H9 (cell line): ENCODE data around the gene UBL5. TPM values are rescaled to one million over a fixed set of nuclear protein-coding genes. Genes with fewer than 3 reads are reported as not detected.

ENCODE experiments used
- DNase-seq: peaks from one replicate; pipeline ENCODE4 v3.0.0-alpha.2; 2017
- H2AFZ ChIP-seq: one replicate; pipeline ENCODE4 v1.6.1; 2013; ENCODE audit warnings: mild to moderate bottlenecking, low read length, control low read depth, moderate library complexity
- H2AK5ac ChIP-seq: 2 replicates; pipeline ENCODE4 v1.6.1; 2013; ENCODE audit warnings: low read length, control low read depth, mixed read lengths; ENCODE audit not compliant: insufficient read length
- H2BK120ac ChIP-seq: one replicate; pipeline ENCODE4 v1.6.1; 2013; ENCODE audit warnings: low read depth, mild to moderate bottlenecking, low read length, control low read depth, inconsistent platforms; ENCODE audit not compliant: poor library complexity, severe bottlenecking
- H2BK12ac ChIP-seq: 2 replicates; pipeline ENCODE4 v1.6.1; 2013; ENCODE audit warnings: low read length, control low read depth, mixed read lengths, low read depth; ENCODE audit not compliant: insufficient read length
- H2BK15ac ChIP-seq: 2 replicates; pipeline ENCODE4 v1.6.1; 2013; ENCODE audit warnings: low read depth, low read length, control low read depth
- H2BK20ac ChIP-seq: one replicate; pipeline ENCODE4 v1.6.1; 2013; ENCODE audit warnings: low read depth, mild to moderate bottlenecking, low read length, control low read depth, inconsistent platforms; ENCODE audit not compliant: poor library complexity, severe bottlenecking
- H2BK5ac ChIP-seq: 2 replicates; pipeline ENCODE4 v1.6.1; 2013; ENCODE audit warnings: low read length, control low read depth, mixed read lengths; ENCODE audit not compliant: insufficient read length
- H3K14ac ChIP-seq: 2 replicates; pipeline ENCODE4 v1.6.1; 2013; ENCODE audit warnings: low read length, control low read depth; ENCODE audit not compliant: insufficient read depth
- H3K18ac ChIP-seq: 2 replicates; pipeline ENCODE4 v1.6.1; 2013; ENCODE audit warnings: low read depth, mild to moderate bottlenecking, mixed read lengths, low read length, control low read depth; ENCODE audit not compliant: insufficient read length
- H3K23ac ChIP-seq: 2 replicates; pipeline ENCODE4 v1.6.1; 2013; ENCODE audit warnings: low read length, control low read depth, mixed read lengths, low read depth; ENCODE audit not compliant: insufficient read length
- H3K23me2 ChIP-seq: 2 replicates; pipeline ENCODE4 v1.6.1; 2013; ENCODE audit warnings: low read depth, mild to moderate bottlenecking, mixed read lengths, low read length, control low read depth; ENCODE audit not compliant: insufficient read length, poor library complexity, severe bottlenecking
- H3K27ac ChIP-seq: 2 replicates; pipeline ENCODE4 v1.5.1; 2013; ENCODE audit warnings: low read length, control low read depth, mixed read lengths, low read depth; ENCODE audit not compliant: insufficient read length
- H3K27me3 ChIP-seq: 2 replicates; pipeline ENCODE4 v1.6.1; 2013; ENCODE audit warnings: low read length, control low read depth, inconsistent platforms; ENCODE audit not compliant: insufficient read depth
- H3K4ac ChIP-seq: 2 replicates; pipeline ENCODE4 v1.6.1; 2013; ENCODE audit warnings: low read depth, mild to moderate bottlenecking, control low read depth, inconsistent platforms, low read length, moderate library complexity
- H3K4me1 ChIP-seq: 2 replicates; pipeline ENCODE4 v1.6.1; 2013; ENCODE audit warnings: low read length, control low read depth, inconsistent platforms; ENCODE audit not compliant: insufficient read depth
- H3K4me2 ChIP-seq: 2 replicates; pipeline ENCODE4 v1.6.1; 2013; ENCODE audit warnings: low read length, control low read depth, mixed read lengths; ENCODE audit not compliant: insufficient read length, insufficient read depth
- H3K56ac ChIP-seq: 2 replicates; pipeline ENCODE4 v1.6.1; 2013; ENCODE audit warnings: low read depth, mild to moderate bottlenecking, mixed read lengths, low read length, control low read depth; ENCODE audit not compliant: insufficient read length
- H3K79me1 ChIP-seq: 2 replicates; pipeline ENCODE4 v1.6.1; 2013; ENCODE audit warnings: low read depth, mild to moderate bottlenecking, moderate library complexity, low read length, control low read depth, inconsistent platforms; ENCODE audit not compliant: insufficient read depth, poor library complexity, severe bottlenecking
- H3K79me2 ChIP-seq: 2 replicates; pipeline ENCODE4 v1.6.1; 2013; ENCODE audit warnings: low read length, control low read depth, inconsistent platforms; ENCODE audit not compliant: insufficient read depth
- H3K9ac ChIP-seq: 2 replicates; pipeline ENCODE4 v1.6.1; 2013; ENCODE audit warnings: low read length, control low read depth, mixed read lengths; ENCODE audit not compliant: insufficient read length; ENCODE audit errors: extremely low read depth
- H3K9me3 ChIP-seq: one replicate; pipeline ENCODE4 v1.6.1; 2013; ENCODE audit warnings: low read depth, low read length, inconsistent platforms; ENCODE audit not compliant: control insufficient read depth
- H3T11ph ChIP-seq: one replicate; pipeline ENCODE4 v1.6.1; 2013; ENCODE audit warnings: mild to moderate bottlenecking, low read length, control low read depth, inconsistent platforms
- H4K20me1 ChIP-seq: one replicate; pipeline ENCODE4 v1.6.1; 2013; ENCODE audit not compliant: control insufficient read depth, insufficient read length, insufficient read depth
- H4K5ac ChIP-seq: 2 replicates; pipeline ENCODE4 v1.6.1; 2013; ENCODE audit warnings: low read depth, mild to moderate bottlenecking, mixed read lengths, low read length, control low read depth; ENCODE audit not compliant: insufficient read length
- H4K8ac ChIP-seq: replicated peaks from 2 replicates; pipeline ENCODE4 v1.6.1; 2013; ENCODE audit warnings: low read length, control low read depth, mixed read lengths, low read depth; ENCODE audit not compliant: insufficient read length
- H4K91ac ChIP-seq: 2 replicates; pipeline ENCODE4 v1.6.1; 2013; ENCODE audit warnings: low read depth, mild to moderate bottlenecking, moderate library complexity, mixed read lengths, low read length, control low read depth; ENCODE audit not compliant: insufficient read length
- H3K27ac Mint-ChIP-seq, 3 experiments: 2 replicates in 2 of 3; 3 replicates in 1 of 3; pipeline ENCODE4 v1.8.0; 2020 to 2021; ENCODE audit warnings: mixed read lengths in 3 of 3, mild to moderate bottlenecking in 1 of 3, moderate library complexity in 1 of 3
- H3K27me3 Mint-ChIP-seq: 2 replicates; pipeline ENCODE4 v1.8.0; 2021; ENCODE audit warnings: low read depth, mild to moderate bottlenecking, moderate library complexity, mixed read lengths
- H3K36me3 Mint-ChIP-seq, 3 experiments: 2 replicates in 2 of 3; 3 replicates in 1 of 3; pipeline ENCODE4 v1.8.0; 2020 to 2021; ENCODE audit warnings: low read depth in 3 of 3, mixed read lengths in 3 of 3; ENCODE audit not compliant: insufficient read depth in 1 of 3
- H3K4me1 Mint-ChIP-seq, 2 experiments: 2 replicates each; pipeline ENCODE4 v1.8.0; 2020; ENCODE audit warnings: mixed read lengths in 2 of 2
- H3K4me3 Mint-ChIP-seq, 2 experiments: 2 replicates in 1 of 2; 3 replicates in 1 of 2; pipeline ENCODE4 v1.8.0; 2020 to 2021; ENCODE audit warnings: mild to moderate bottlenecking in 2 of 2, mixed read lengths in 2 of 2, moderate library complexity in 1 of 2
- H3K9me3 Mint-ChIP-seq, 2 experiments: 2 replicates in 1 of 2; 3 replicates in 1 of 2; pipeline ENCODE4 v1.8.0; 2020; ENCODE audit warnings: mild to moderate bottlenecking in 2 of 2, mixed read lengths in 2 of 2, moderate library complexity in 1 of 2
- WGBS: extraction: QIAGEN DNeasy Blood & Tissue Kit; methylation state at CpG from one replicate; pipeline ENCODE4 v1.1.7; 2013; ENCODE audit warnings: missing lambda C conversion rate, low lambda C conversion rate, mixed read lengths; ENCODE audit not compliant: insufficient read length; ENCODE audit errors: extremely low coverage; 5-methylcytosine and 5-hydroxymethylcytosine counted together
- total RNA-seq: library from RNA; stranded (reverse); gene quantifications from 2 replicates; pipeline ENCODE4 v1.2.1, GENCODE V29; 2021
- TF ChIP-seq, protein P1 (sequence below): fragments of 200-600 bp; sonication (generic); conservative IDR thresholded peaks from 3 replicates; pipeline ENCODE4 v1.8.0; 2021; ENCODE audit warnings: antibody characterized with exemption, mild to moderate bottlenecking

Gene UBL5
- total RNA-seq, 1 experiment from 2014 or later: 393 TPM

GRCh38 chr19:9850235-9850959 is 22.7 kb downstream of the UBL5 start:
- Mint-ChIP-seq H3K36me3 (peaks cover 3 to 28% (median 18%) of the 10 kb centered on the region in 3 experiments; a peak in 6 of 7 replicates), H3K27me3 (no peaks in the 10 kb centered on the region), H3K9me3 (no peaks in the 10 kb centered on the region), H3K27ac (peak overlapping the region in 2 of 3 experiments; percentile 58 to 85; a peak in 3 of 7 replicates), H3K4me3 (peak overlapping the region in 1 of 2 experiments; percentile 5; a peak in 1 of 5 replicates), H3K4me1 (peaks cover 8 to 36% of the 10 kb centered on the region in 2 experiments)
- Histone ChIP-seq H3K4ac (no peak overlapping the region), H3K14ac (no peak overlapping the region), H3K18ac (no peak overlapping the region), H3K79me2 (no peaks in the 10 kb centered on the region), H2BK15ac (no peak overlapping the region), H3K79me1 (no peaks in the 10 kb centered on the region), H2BK20ac (no peak overlapping the region), H2AK5ac (no peak overlapping the region), H4K20me1 (peaks cover 2% of the 10 kb centered on the region), H3K27me3 (no peaks in the 10 kb centered on the region), H3K4me1 (no peaks in the 10 kb centered on the region; the same call in 1 of the 2 replicates), H2BK12ac (no peak overlapping the region), H3K4me2 (no peak overlapping the region), H2BK120ac (no peak overlapping the region), H3K27ac (no peak overlapping the region), H3K9me3 (no peaks in the 10 kb centered on the region), H4K8ac (no peak overlapping the region), H3K56ac (no peak overlapping the region), H4K5ac (no peak overlapping the region), H3T11ph (no peak overlapping the region), H3K23ac (no peak overlapping the region), H4K91ac (no peak overlapping the region), H2BK5ac (no peak overlapping the region), H3K9ac (no peak overlapping the region), H3K23me2 (no peaks in the 10 kb centered on the region), H2AFZ (no peak overlapping the region)
- TF ChIP-seq, protein P1, sequence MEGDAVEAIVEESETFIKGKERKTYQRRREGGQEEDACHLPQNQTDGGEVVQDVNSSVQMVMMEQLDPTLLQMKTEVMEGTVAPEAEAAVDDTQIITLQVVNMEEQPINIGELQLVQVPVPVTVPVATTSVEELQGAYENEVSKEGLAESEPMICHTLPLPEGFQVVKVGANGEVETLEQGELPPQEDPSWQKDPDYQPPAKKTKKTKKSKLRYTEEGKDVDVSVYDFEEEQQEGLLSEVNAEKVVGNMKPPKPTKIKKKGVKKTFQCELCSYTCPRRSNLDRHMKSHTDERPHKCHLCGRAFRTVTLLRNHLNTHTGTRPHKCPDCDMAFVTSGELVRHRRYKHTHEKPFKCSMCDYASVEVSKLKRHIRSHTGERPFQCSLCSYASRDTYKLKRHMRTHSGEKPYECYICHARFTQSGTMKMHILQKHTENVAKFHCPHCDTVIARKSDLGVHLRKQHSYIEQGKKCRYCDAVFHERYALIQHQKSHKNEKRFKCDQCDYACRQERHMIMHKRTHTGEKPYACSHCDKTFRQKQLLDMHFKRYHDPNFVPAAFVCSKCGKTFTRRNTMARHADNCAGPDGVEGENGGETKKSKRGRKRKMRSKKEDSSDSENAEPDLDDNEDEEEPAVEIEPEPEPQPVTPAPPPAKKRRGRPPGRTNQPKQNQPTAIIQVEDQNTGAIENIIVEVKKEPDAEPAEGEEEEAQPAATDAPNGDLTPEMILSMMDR: no peak
- WGBS: no CpG with 5 or more reads among the region's 19 CpGs
- DNase-seq: no peak
